KOPT-K1 (cell line): ENCODE results near the gene RADIL.
"Not testable (repeated sequence)": the region's sequence is repeated elsewhere in the genome, so short reads cannot be mapped to it uniquely, and the experiment has no call there.

Experiments
- H3K27ac ChIP-seq: fragments of 200-600 bp; sonication (generic); 2 replicates; pipeline ENCODE4 v1.5.1; 2016; ENCODE audit warnings: antibody characterized with exemption, mild to moderate bottlenecking, low read depth, low read length; ENCODE audit not compliant: poor library complexity, severe bottlenecking
- H3K36me3 ChIP-seq: fragments of 200-600 bp; sonication (generic); 2 replicates; pipeline ENCODE4 v1.5.1; 2017; ENCODE audit warnings: antibody characterized with exemption, mild to moderate bottlenecking, low read length, moderate library complexity; ENCODE audit not compliant: insufficient read depth
- H3K9me3 ChIP-seq: fragments of 200-600 bp; sonication (generic); 2 replicates; pipeline ENCODE4 v1.5.1; 2017; ENCODE audit warnings: antibody characterized with exemption, low read length, mild to moderate bottlenecking; ENCODE audit not compliant: insufficient read depth, poor library complexity, severe bottlenecking

The RADIL gene

DNA sequence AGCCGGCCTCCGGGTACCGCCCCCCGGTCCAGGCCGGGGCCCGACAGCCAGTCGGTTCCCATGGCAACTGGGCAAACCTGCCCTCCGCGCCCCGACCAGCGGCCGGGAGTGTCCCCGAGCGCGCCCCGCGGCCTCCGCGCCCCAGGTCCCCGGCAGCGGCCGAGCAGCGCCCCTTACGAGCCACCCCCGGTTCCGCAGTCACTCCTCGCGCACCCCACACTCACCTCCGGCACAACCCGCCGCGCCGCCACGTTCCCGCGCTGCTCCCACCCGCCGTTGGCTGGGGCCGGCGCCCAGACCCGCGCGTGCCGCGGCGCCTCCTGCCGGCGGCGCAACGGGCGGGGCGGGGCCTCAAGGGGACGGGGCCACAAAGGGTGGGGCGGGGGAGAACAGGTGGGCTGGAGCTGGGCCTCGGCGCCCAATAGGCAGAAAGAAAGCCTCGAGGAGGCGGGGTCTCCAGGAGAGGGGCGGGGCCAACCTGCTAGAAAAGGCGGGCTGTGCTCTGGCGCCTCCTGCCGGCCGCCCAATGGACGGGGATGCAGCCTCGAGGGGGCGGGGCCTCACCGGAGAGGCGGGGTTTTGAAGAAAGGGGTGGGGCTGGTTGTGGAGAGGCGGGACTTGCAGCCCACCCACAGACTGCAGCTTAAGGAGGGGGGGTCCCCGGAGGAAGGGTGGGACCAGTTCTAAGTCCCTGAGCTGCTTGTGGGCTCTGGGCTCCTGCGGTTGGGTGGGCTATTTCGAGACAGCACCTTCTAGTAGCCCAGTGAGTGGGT lies at the start of gene RADIL:
RADIL (minus strand) TSS at position 345 of the 773 bp plus-strand sequence. CDS start 5,577 bp downstream, outside the sequence.
- H3K36me3 ChIP-seq: no peaks in the 10 kb centered on the region
- no peaks in the 10 kb centered on the region for H3K9me3 ChIP-seq
- H3K27ac ChIP-seq: no peak within 1 kb of the TSS

DNA sequence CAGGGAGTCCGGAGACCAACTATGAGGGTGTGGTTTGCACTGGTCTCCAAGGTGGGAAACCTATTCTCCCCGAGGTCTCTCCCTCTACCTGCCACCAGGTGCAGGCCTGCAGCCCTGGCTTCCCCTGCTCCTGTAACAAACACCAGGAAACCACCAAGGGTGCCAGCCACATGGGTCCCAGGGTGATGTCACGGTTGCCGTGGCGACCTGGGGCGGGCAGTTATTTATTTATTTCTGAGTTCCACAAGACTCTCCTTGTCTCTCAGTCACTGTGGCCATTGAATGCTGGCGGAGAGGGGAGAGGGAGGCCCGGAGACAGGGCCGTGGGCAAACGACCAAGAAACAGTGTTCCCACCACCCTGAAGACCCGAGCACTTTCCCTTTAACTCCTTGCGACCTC lies 48.4 kb upstream of the RADIL start:
- no peaks in the 10 kb centered on the region for H3K9me3 ChIP-seq

DNA sequence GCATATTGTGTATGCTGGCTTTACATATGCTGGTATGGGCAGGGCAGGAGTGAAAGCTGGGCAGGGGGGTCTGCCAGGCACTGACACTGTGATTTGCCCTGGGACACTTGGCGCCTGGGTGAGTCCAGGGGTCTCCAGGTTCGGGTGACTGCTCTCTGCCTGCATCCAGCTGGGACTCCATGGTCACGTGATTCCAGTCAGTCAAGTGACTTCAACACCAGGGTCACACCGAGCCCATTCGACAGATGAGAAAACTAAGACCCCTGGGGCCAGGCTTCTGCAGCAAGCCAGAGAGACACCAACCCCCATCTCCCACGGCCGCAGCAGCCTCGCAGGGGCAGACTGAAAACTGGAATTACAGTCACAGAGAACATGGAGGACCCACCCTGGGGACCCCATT lies 45.5 kb upstream of the RADIL start:
- Histone ChIP-seq H3K9me3 (no peaks in the 10 kb centered on the region), H3K27ac (no peak overlapping the region), H3K36me3 (no peaks in the 10 kb centered on the region)

More for the DNA sequence above, 48.4 kb upstream of the RADIL start:
- Histone ChIP-seq H3K27ac (no peak overlapping the region), H3K36me3 (no peaks in the 10 kb centered on the region)

DNA sequence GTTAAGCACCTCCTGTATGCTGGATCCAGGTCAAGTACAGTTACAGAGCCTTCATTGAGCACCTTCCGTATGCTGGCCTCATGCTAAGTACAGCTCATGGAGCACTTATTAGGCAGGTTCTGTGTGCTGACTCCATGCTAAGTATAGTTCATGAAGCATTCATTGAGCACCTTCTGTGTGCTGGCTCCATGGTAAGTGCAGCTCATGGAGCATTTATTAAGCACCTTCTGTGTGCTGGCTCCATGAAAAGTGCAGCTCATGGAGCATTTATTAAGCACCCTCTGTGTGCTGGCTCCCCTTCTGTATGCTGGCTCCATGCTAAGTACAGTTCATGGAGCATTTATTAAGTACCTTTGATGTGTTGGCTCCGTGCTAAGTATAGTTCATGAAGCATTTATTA lies 44.9 kb upstream of the RADIL start:
- Histone ChIP-seq H3K36me3 (no peaks in the 10 kb centered on the region), H3K27ac (no peak overlapping the region), H3K9me3 (no peaks in the 10 kb centered on the region)

DNA sequence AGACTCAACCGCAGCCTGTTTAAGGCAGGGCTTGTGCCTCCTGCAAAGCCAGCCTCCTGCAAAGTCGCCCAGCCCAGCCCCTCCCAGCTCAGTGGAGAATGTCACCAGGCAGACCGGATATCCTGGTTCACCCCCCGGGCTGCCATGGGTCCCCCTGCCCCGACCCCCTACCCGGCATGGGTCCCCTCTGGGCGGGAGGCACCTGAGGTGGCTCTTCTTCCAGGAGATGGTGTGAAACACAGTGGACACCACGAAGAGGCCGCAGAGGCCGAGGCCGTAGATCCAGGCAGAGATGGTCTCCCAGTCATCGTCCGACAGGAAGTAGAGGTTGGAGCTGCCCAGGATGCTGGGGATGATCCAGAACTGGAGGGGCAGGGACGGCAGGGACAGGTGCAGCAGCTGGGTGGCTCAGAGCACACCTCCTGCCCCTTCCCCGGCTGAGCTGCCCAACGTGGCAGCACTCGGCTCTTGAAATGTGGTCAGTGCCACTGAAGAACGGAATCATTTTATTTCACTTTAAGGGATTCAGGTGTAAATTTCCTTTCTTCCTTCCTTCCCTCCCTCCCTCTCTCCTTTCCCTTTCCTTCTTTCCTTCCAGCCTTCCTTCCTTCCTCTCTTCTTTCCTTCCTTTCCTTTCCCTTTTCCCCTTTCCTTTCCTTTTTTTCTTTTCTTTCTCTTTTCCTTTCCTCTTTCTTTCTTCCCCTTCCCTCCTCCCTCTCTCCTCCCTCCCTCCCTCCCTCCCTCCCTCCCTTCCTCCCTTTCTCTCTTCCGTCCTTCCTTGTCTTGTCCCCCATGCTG lies 36.7 kb upstream of the RADIL start:
- H3K27ac ChIP-seq: no peak overlapping the region
- H3K36me3 ChIP-seq: no peaks in the 10 kb centered on the region
- peaks cover 5% of the 10 kb centered on the region for H3K9me3 ChIP-seq

GRCh38 chr7:4916113-4916512 lies 32.6 kb upstream of the RADIL start:
- Histone ChIP-seq H3K36me3 (no peaks in the 10 kb centered on the region), H3K27ac (no peak overlapping the region), H3K9me3 (peaks cover 5% of the 10 kb centered on the region)

DNA sequence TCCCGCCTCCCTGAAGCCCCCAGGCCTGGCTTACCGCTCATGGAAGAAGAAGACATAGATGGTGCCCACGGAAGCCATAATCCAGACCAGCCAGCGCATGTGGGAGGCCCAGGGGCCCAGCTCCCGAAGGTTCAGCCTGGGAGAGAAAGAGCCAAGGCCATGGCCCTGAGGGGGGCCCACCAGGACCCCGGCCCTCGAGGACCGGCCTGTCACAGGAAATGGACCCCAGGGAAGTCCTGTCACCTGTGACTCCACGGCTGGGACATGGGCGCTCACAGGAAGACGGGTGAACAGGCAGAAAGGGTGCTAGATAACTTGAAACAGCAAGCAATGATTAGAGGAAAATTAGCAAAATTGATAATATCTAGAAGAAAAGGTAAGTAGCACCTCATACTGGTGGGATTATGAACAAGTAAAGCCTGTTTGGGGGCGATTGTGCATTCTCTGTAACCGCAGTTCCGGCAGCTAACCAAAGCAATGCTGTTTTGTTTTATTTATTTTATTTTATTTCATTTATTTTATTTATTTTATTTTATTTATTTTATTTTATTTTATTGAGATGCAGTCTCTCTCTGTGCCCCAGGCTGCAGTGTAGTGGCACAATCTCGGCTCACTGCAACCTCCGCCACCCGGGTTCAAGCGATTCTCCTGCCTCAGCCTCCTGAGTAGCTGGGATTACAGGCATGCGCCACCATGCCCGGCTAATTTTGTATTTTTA lies 27.8 kb upstream of the RADIL start:
- no peak overlapping the region for H3K27ac ChIP-seq
- no peaks in the 10 kb centered on the region for H3K9me3 ChIP-seq
- H3K36me3 ChIP-seq: no peaks in the 10 kb centered on the region

DNA sequence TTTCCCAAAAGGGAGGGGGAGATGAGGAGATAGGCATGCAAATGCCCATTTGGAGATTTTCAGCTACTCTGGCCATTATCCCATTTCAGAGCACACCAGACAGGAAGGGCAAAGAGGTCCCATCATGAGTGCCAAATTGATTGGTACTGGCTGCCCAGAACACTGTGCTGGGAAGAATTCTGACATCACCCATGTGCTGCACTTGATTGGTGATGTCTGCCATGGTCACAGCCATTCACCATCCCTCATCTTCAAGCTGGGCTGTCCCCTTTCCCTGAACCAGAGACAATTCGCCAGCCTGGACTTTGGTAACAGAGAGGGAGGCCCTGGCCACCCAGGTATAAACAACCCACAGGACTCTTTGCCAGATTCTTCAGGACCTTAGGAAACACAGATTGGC lies 23.2 kb upstream of the RADIL start:
- Histone ChIP-seq H3K9me3 (no peaks in the 10 kb centered on the region), H3K36me3 (no peaks in the 10 kb centered on the region), H3K27ac (no peak overlapping the region)

- Histone ChIP-seq H3K36me3 (no peaks in the 10 kb centered on the region), H3K27ac (no peak overlapping the region), H3K9me3 (no peaks in the 10 kb centered on the region)
These were observed 21.7 kb upstream of the RADIL start for GRCh38 chr7:4905171-4905570.

DNA sequence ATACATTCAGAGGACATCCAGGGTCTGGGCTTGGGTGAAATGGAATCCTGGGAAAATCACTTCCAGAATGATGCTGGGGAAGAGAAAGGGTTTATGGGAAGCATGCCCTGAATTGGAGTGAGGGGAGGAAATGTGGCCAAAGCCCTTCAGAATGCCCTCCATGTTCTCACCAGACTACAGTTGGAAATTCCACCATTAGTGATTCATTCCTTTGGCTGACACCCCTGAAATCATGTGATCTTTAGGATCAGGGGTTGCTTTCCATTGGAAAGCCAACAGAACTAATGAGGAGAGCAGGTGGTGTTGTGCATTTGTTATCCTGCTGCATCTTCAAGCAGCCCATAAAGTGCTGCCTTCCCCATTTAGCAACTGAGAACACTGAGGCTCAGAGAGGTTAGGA lies 20.8 kb upstream of the RADIL start:
- Histone ChIP-seq H3K9me3 (no peaks in the 10 kb centered on the region), H3K27ac (no peak overlapping the region), H3K36me3 (no peaks in the 10 kb centered on the region)

GRCh38 chr7:4895766-4896165 lies 12.2 kb upstream of the RADIL start:
- H3K36me3 ChIP-seq: no peaks in the 10 kb centered on the region
- H3K27ac ChIP-seq: no peak overlapping the region
- H3K9me3 ChIP-seq: no peaks in the 10 kb centered on the region

DNA sequence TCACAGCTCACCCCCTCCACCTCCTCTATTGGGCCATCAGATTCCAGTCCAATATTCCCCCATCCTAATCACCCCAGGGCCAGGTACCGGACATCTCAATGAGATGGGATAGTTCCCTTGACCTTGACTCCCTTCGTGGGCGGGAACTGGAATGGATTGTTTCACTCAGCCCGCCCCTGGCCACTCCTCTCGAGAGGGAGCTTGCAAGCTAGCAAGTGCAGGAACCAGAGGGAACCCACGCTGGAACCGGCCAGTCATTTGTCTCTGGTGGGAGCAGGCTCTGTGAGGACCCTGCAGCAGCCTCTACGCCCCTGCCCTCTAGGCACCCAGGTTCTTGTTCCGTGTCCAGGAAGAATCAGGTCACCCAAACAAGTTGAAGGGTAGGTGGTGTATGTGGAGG lies 11.0 kb upstream of the RADIL start:
- no peaks in the 10 kb centered on the region for H3K36me3 ChIP-seq
- no peaks in the 10 kb centered on the region for H3K9me3 ChIP-seq
- no peak overlapping the region for H3K27ac ChIP-seq

DNA sequence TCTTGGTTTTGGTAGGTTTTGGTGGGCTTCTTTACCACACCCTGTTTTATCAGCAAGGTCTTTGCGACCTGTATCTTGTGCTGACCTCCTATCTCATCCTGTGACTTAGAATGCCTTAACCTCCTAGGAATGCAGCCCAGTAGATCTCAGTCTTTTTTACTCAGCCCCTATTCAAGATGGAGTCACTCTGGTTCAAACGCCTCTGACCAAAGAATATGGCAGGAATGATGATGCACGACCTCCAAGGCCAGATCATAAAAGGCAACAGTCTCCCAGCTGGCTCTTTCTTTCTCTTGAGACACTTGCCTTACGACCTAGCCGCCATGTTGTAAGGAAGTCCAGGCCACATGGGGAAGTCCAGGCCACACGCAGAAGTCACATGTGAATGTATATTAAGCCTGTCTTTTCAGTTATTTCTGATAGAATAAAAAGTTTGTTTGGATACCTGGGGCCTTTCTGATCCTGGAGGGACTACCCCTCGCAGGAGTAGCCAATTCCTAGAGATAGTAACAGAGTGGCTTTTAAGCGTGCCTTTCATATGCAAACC lies 10.5 kb upstream of the RADIL start:
- no peaks in the 10 kb centered on the region for H3K9me3 ChIP-seq
- no peaks in the 10 kb centered on the region for H3K36me3 ChIP-seq
- no peak overlapping the region for H3K27ac ChIP-seq

DNA sequence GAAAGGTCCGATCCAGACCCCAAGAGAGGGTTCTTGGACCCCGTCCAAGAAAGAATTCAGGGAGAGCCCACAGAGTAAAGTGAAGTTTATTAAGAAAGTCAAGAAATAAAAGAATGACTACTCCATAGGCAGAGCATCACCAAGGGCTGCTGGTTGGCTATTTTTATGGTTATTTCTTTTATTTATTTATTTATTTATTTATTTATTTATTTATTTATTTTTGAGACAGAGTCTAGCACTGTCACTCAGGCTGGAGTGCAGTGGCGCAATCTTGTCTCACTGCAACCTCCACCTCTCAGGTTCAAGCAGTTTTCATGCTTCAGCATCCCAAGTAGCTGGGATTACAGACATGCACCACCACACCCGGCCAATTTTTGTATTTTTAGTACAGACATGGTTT lies 9.7 kb upstream of the RADIL start:
- H3K36me3 ChIP-seq, H3K27ac ChIP-seq, H3K9me3 ChIP-seq: not testable (repeated sequence)

- H3K36me3 ChIP-seq, H3K27ac ChIP-seq, H3K9me3 ChIP-seq: not testable (repeated sequence)
These were observed 8.0 kb upstream of the RADIL start for GRCh38 chr7:4891522-4891921.
